NB4 (cell line): ENCODE data around the gene DPYD.

Experiments
- DNase-seq: peaks from one replicate; pipeline ENCODE4 v3.0.0; 2010; ENCODE audit warnings: low read depth
- H3K4me3 ChIP-seq: one replicate; pipeline ENCODE4 v1.5.1; 2011; ENCODE audit warnings: mild to moderate bottlenecking, low read depth, low read length, moderate library complexity
- CTCF ChIP-seq: IDR thresholded peaks from one replicate; pipeline ENCODE4 v1.5.1; 2012; ENCODE audit warnings: low read depth, low read length
- MAX ChIP-seq: IDR thresholded peaks from 2 replicates; pipeline ENCODE4 v1.6.1; 2011; ENCODE audit warnings: low read depth, low read length
- MYC ChIP-seq: IDR thresholded peaks from 2 replicates; pipeline ENCODE4 v1.6.1; 2011; ENCODE audit warnings: low read depth, low read length
- POLR2A ChIP-seq: IDR thresholded peaks from 2 replicates; pipeline ENCODE4 v1.6.1; 2011; ENCODE audit warnings: mild to moderate bottlenecking; ENCODE audit not compliant: insufficient read length; ENCODE audit errors: extremely low read depth

DPYD gene

GRCh38 chr1:97136996-97137395 lies 783.8 kb downstream of the DPYD start:
- no peak for DNase-seq
- TF ChIP-seq CTCF, result no peak
- no peak for TF ChIP-seq POLR2A
- TF ChIP-seq MAX, result no peak
- TF ChIP-seq MYC, result no peak
- no peak overlapping the region for H3K4me3 ChIP-seq

- DNase-seq, result no peak
- TF ChIP-seq MAX (no peak), CTCF (no peak), MYC (no peak), POLR2A (no peak)
- H3K4me3 ChIP-seq, result no peak overlapping the region
Measured at GRCh38 chr1:97135972-97136371, 784.9 kb downstream of the DPYD start.

GRCh38 chr1:97128426-97128825 lies 792.4 kb downstream of the DPYD start:
- no peak overlapping the region for H3K4me3 ChIP-seq
- no peak for DNase-seq
- TF ChIP-seq MAX (no peak), CTCF (no peak), MYC (no peak), POLR2A (no peak)

GRCh38 chr1:97123717-97124431 lies 797.0 kb downstream of the DPYD start:
- no peak for TF ChIP-seq MAX
- no peak for TF ChIP-seq POLR2A
- TF ChIP-seq MYC, result no peak
- no peak for TF ChIP-seq CTCF
- no peak overlapping the region for H3K4me3 ChIP-seq
- DNase-seq, result no peak

GRCh38 chr1:97120806-97121205 lies 800.0 kb downstream of the DPYD start:
- DNase-seq, result no peak
- TF ChIP-seq MYC, result no peak
- no peak for TF ChIP-seq POLR2A
- no peak for TF ChIP-seq MAX
- TF ChIP-seq CTCF, result no peak
- H3K4me3 ChIP-seq, result no peak overlapping the region
